NCI-H82 treated with DMSO at 0.1 percent for 48 hours (cell line): Measurements from ENCODE around the gene KLC4.

Experiments used
- DNase-seq: peaks from one replicate; lab custom pipeline; 2025; ENCODE audit not compliant: unreplicated experiment; lab: John Stamatoyannopoulos, UW

Gene KLC4

GRCh38 chr6:43122146-43122545 lies 62.7 kb downstream of the KLC4 start:
- DNase-seq: no peak

DNA sequence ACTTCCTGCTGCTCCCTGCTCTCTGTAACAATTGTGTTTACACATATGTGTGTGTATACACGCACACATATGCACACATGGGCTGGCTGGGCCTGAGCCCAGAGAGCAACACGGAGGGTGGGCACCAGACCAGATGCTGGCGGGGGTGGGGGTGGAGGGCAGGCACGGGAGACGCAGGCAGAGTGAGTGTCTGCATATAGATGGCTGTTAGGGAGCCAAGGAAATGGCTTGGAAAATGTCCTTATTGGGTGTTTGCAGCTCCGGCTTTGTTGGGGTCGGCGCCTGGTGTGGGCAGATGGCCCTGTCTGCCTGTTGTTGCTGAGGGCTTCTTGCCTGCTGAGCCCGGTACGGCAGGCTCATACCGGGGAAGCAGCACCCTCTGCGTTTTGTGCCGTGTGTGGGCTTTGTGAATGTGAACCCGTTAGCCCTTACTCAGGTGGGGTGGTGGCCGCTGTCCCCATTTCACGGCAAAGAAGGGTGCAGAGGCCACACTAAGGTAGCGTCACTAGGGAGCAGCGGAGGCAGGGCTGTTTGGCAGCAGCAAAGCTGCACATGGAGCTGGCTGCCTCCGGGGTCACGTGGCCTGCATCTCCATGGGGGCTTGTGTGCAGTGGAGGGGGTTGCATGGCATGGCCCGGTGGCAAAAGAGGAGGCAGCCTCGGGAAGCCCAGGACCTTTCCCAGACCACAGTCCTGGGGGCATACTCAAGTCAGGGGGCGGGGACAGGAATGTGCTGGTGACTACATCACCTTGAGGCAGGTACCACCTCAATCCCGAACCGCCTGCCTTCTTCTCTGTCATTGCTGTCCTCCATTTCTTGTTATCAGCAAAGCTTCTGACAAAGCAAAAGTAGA lies 64.3 kb downstream of the KLC4 start:
- no peak for DNase-seq

GRCh38 chr6:43124481-43124880 lies 65.0 kb downstream of the KLC4 start:
- DNase-seq: no peak
